Neuronal stem cell (in vitro differentiated cells): ENCODE measurements around the gene CENPQ.

Experiments used
- DNase-seq: peaks from one replicate; pipeline ENCODE4 v3.0.0-alpha.2; 2013; ENCODE audit warnings: low spot score
- H2AFZ ChIP-seq: one replicate; pipeline ENCODE4 v1.6.1; 2013; ENCODE audit warnings: mild to moderate bottlenecking, low read length, inconsistent platforms
- H2AK5ac ChIP-seq: 2 replicates; pipeline ENCODE4 v1.6.1; 2013; ENCODE audit warnings: low read depth, mild to moderate bottlenecking, inconsistent platforms, low read length, moderate library complexity, mixed read lengths
- H2BK120ac ChIP-seq: 2 replicates; pipeline ENCODE4 v1.6.1; 2013; ENCODE audit warnings: low read depth, mild to moderate bottlenecking, inconsistent platforms, low read length, moderate library complexity, mixed read lengths
- H2BK12ac ChIP-seq: one replicate; pipeline ENCODE4 v1.6.1; 2013; ENCODE audit warnings: low read length, inconsistent platforms
- H2BK15ac ChIP-seq: 2 replicates; pipeline ENCODE4 v1.6.1; 2013; ENCODE audit warnings: mild to moderate bottlenecking, low read length, inconsistent platforms, mixed read lengths
- H2BK5ac ChIP-seq: one replicate; pipeline ENCODE4 v1.6.1; 2013; ENCODE audit warnings: inconsistent platforms, mild to moderate bottlenecking, low read length, moderate library complexity
- H3K14ac ChIP-seq: one replicate; pipeline ENCODE4 v1.6.1; 2013; ENCODE audit warnings: low read length, inconsistent platforms
- H3K18ac ChIP-seq: 2 replicates; pipeline ENCODE4 v1.6.1; 2013; ENCODE audit warnings: low read length, inconsistent platforms
- H3K23ac ChIP-seq: 2 replicates; pipeline ENCODE4 v1.6.1; 2013; ENCODE audit warnings: low read depth, mild to moderate bottlenecking, mixed read lengths, low read length, inconsistent platforms; ENCODE audit not compliant: poor library complexity
- H3K27ac ChIP-seq: replicated peaks from 3 replicates; pipeline ENCODE4 v1.5.1; 2013; ENCODE audit warnings: low read length, inconsistent platforms
- H3K27me3 ChIP-seq, 3 experiments: 2 replicates each; pipeline ENCODE4 v1.6.1; 2013; ENCODE audit warnings: low read length in 3 of 3, mild to moderate bottlenecking in 2 of 3, inconsistent platforms in 1 of 3, low read depth in 1 of 3, mixed read lengths in 1 of 3, moderate library complexity in 1 of 3; ENCODE audit not compliant: control insufficient read depth in 3 of 3, insufficient read depth in 3 of 3
- H3K36me3 ChIP-seq, 2 donors: replicated peaks in 1 of 2; 2 replicates each; pipeline ENCODE4 v1.6.1; 2013; ENCODE audit warnings: low read length in 2 of 2; ENCODE audit not compliant: control insufficient read depth in 2 of 2, insufficient read depth in 2 of 2
- H3K4ac ChIP-seq: 2 replicates; pipeline ENCODE4 v1.6.1; 2013; ENCODE audit warnings: inconsistent platforms, mild to moderate bottlenecking, low read length, moderate library complexity
- H3K4me1 ChIP-seq, 2 donors: 1 replicate in 1 of 2; 2 replicates in 1 of 2; pipeline ENCODE4 v1.6.1; 2013; ENCODE audit warnings: low read length in 2 of 2, low read depth in 1 of 2; ENCODE audit not compliant: control insufficient read depth in 2 of 2, insufficient read depth in 1 of 2
- H3K4me2 ChIP-seq: one replicate; pipeline ENCODE4 v1.6.1; 2013; ENCODE audit warnings: mild to moderate bottlenecking, low read length, inconsistent platforms; ENCODE audit not compliant: insufficient read depth, poor library complexity, severe bottlenecking
- H3K4me3 ChIP-seq, 2 donors: 2 replicates each; pipeline ENCODE4 v1.5.1; 2013; ENCODE audit warnings: low read length in 2 of 2, mild to moderate bottlenecking in 2 of 2, inconsistent platforms in 1 of 2, moderate library complexity in 1 of 2
- H3K79me1 ChIP-seq: one replicate; pipeline ENCODE4 v1.6.1; 2013; ENCODE audit warnings: low read depth, mild to moderate bottlenecking, inconsistent platforms, low read length, moderate library complexity
- H3K9ac ChIP-seq: one replicate; pipeline ENCODE4 v1.6.1; 2013; ENCODE audit warnings: mild to moderate bottlenecking, low read depth, low read length, inconsistent platforms; ENCODE audit not compliant: poor library complexity
- H3K9me3 ChIP-seq, 2 donors: replicated peaks in 1 of 2; 2 replicates each; pipeline versions ENCODE3 to v1.6.1; 2013; ENCODE audit warnings: low read length in 2 of 2, mild to moderate bottlenecking in 2 of 2, inconsistent platforms in 1 of 2, low read depth in 1 of 2, mixed read lengths in 1 of 2, moderate library complexity in 1 of 2; ENCODE audit not compliant: control insufficient read depth in 2 of 2, insufficient read depth in 1 of 2
- H4K8ac ChIP-seq: one replicate; pipeline ENCODE4 v1.6.1; 2013; ENCODE audit warnings: low read depth, mild to moderate bottlenecking, inconsistent platforms, low read length, moderate library complexity
- H4K91ac ChIP-seq: one replicate; pipeline ENCODE4 v1.6.1; 2013; ENCODE audit warnings: low read length, low read depth, mild to moderate bottlenecking, inconsistent platforms; ENCODE audit not compliant: poor library complexity
- WGBS, 2 donors: extraction: QIAGEN DNeasy Blood & Tissue Kit; methylation state at CpG; one replicate each; pipeline ENCODE4 v1.1.7; 2013; ENCODE audit warnings: missing lambda C conversion rate in 2 of 2, mixed read lengths in 1 of 2; ENCODE audit not compliant: insufficient read length in 2 of 2, insufficient replicate concordance in 1 of 2; ENCODE audit errors: extremely low coverage in 2 of 2; 5-methylcytosine and 5-hydroxymethylcytosine counted together

The CENPQ gene

DNA sequence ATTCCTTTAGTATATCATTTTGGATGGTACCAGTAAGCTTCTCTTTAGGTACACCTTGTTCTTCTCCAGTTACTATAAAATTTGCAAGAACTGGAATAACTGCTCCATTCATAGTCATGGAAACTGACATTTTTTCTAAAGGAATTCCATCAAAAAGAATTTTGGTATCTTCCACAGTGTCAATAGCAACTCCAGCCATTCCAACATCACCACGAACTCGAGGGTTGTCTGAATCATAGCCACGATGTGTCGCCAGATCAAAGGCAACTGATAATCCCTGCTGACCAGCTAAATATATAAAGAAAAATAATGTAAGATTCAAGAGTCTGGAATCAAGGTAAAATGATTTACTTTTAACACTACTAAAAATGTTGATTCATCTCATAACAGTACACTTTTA, 5.4 kb upstream of the CENPQ start:
- no peak overlapping the region for H3K23ac ChIP-seq
- H2BK15ac ChIP-seq: no peak overlapping the region
- no peak overlapping the region for H3K14ac ChIP-seq
- H2BK120ac ChIP-seq: no peak overlapping the region
- H3K36me3 ChIP-seq: peaks cover 4 to 69% of the 10 kb centered on the region in 2 donors
- H4K8ac ChIP-seq: no peak overlapping the region
- no peak overlapping the region for H3K4me3 ChIP-seq
- no peak overlapping the region for H3K4me2 ChIP-seq
- H4K91ac ChIP-seq: no peak overlapping the region
- no peak overlapping the region for H2AK5ac ChIP-seq
- no peaks in the 10 kb centered on the region for H3K79me1 ChIP-seq
- no peak overlapping the region for H2BK12ac ChIP-seq
- no peaks in the 10 kb centered on the region for H3K4me1 ChIP-seq
- no peak overlapping the region for H2AFZ ChIP-seq
- no peak overlapping the region for H3K9ac ChIP-seq
- no peaks in the 10 kb centered on the region for H3K9me3 ChIP-seq
- H3K27ac ChIP-seq: no peak overlapping the region
- H3K27me3 ChIP-seq: no peaks in the 10 kb centered on the region
- no peak overlapping the region for H2BK5ac ChIP-seq
- no peak for DNase-seq
- no CpG with 5 or more reads among the region's 4 CpGs for WGBS, 2 donors
- no peak overlapping the region for H3K18ac ChIP-seq
- no peak overlapping the region for H3K4ac ChIP-seq

DNA sequence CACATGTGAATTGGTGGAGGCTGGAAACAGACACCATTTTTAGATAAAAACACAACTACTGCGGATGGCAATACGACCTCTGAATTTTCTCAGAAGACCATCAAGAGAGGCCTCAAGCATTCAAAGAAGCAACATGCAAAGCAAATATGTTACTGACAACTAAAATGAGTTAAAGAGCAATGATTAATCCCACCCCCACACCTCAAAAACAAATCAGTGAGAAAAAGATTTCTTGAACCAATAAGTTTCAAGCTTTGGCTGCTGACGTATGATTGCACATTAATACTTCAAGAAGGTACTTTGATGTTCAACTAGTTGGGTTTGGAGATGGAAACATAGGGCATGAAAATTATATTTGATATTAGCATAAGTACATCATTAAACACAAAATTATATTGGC, 1.1 kb upstream of the CENPQ start:
- Histone ChIP-seq H2AFZ (no peak overlapping the region), H3K9me3 (no peaks in the 10 kb centered on the region), H3K4me1 (peaks cover 0 to 3% of the 10 kb centered on the region in 2 donors), H3K4me2 (peak overlapping the region; percentile 58), H3K36me3 (peaks cover 0 to 31% of the 10 kb centered on the region in 2 donors), H3K18ac (no peak overlapping the region), H3K14ac (no peak overlapping the region), H2BK5ac (no peak overlapping the region), H2BK12ac (no peak overlapping the region), H3K9ac (no peak overlapping the region), H3K4ac (no peak overlapping the region), H2BK15ac (no peak overlapping the region), H2BK120ac (no peak overlapping the region), H3K79me1 (peaks cover 4% of the 10 kb centered on the region), H3K27me3 (no peaks in the 10 kb centered on the region), H4K91ac (no peak overlapping the region), H3K23ac (no peak overlapping the region), H2AK5ac (no peak overlapping the region), H3K27ac (no peak overlapping the region), H4K8ac (no peak overlapping the region), H3K4me3 (peak overlapping the region in 1 of 2 donors; percentile 84)
- no peak for DNase-seq
- WGBS, 2 donors: no CpG with 5 or more reads among the region's 3 CpGs

DNA sequence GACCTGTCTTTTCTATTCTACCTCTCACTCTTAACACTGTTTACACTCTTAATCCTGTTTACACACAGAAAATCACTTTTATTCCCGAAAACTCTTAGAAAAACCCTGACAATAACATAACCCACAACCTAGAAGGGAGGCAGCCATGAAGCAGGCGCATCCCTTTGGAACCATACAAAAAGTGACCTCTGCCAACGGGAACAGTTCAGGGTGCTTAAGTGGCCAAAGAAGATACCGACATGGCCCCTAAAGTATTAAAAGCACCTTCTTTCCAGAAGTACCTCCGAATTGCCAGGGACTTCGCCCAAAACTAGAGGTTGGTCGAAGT, 607 bp upstream of the CENPQ start:
- no peak for DNase-seq

DNA sequence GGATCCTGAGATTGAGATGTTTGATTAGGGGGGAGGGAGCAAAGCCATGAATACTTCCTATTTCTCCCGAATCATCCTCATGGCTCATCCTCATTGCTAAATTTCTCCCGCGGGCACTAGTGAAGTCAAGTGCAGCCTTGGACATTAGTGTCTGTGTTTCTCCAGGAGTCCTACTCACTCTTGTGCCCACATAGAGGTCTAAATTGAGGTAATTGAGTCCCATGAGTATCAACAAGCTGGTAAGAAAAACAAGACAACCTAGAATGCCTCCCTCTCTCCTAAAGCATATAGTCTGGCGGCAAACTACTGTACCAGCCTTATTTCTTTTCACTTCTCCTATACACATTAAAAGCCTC, 420 bp downstream of the CENPQ start:
- Histone ChIP-seq H2BK15ac (no peak overlapping the region), H3K4me1 (peaks cover 0 to 3% of the 10 kb centered on the region in 2 donors), H3K36me3 (peaks cover 0 to 18% of the 10 kb centered on the region in 2 donors), H3K4me3 (peak overlapping the region; percentile 82 to 84), H2BK120ac (no peak overlapping the region), H3K9me3 (no peaks in the 10 kb centered on the region), H3K14ac (no peak overlapping the region), H3K9ac (peak overlapping the region; percentile 56), H4K8ac (no peak overlapping the region), H2AFZ (peak overlapping the region; percentile 87), H2BK12ac (no peak overlapping the region), H3K4ac (no peak overlapping the region), H3K23ac (no peak overlapping the region), H3K4me2 (peak overlapping the region; percentile 78), H2AK5ac (no peak overlapping the region), H3K18ac (no peak overlapping the region), H4K91ac (no peak overlapping the region), H3K27ac (no peak overlapping the region), H3K27me3 (no peaks in the 10 kb centered on the region), H3K79me1 (peaks cover 4% of the 10 kb centered on the region), H2BK5ac (no peak overlapping the region)
- no peak for DNase-seq
- WGBS, 2 donors: no CpG with 5 or more reads among the region's 4 CpGs

More for the DNA sequence above, 607 bp upstream of the CENPQ start:
- peaks cover 4% of the 10 kb centered on the region for H3K79me1 ChIP-seq
- no peak overlapping the region for H2BK5ac ChIP-seq
- no peak overlapping the region for H3K23ac ChIP-seq
- WGBS, 2 donors: no CpG with 5 or more reads among the region's 7 CpGs
- no peak overlapping the region for H2AK5ac ChIP-seq
- peak overlapping the region; percentile 87 for H2AFZ ChIP-seq
- peaks cover 0 to 3% of the 10 kb centered on the region in 2 donors for H3K4me1 ChIP-seq
- peak overlapping the region; percentile 82 to 84 for H3K4me3 ChIP-seq
- H3K4ac ChIP-seq: no peak overlapping the region
- H3K27me3 ChIP-seq: no peaks in the 10 kb centered on the region
- no peak overlapping the region for H3K27ac ChIP-seq
- H3K36me3 ChIP-seq: peaks cover 0 to 28% of the 10 kb centered on the region in 2 donors
- no peaks in the 10 kb centered on the region for H3K9me3 ChIP-seq
- H2BK120ac ChIP-seq: no peak overlapping the region
- H3K9ac ChIP-seq: peak overlapping the region; percentile 65
- H3K4me2 ChIP-seq: peak overlapping the region; percentile 58
- H4K91ac ChIP-seq: no peak overlapping the region
- no peak overlapping the region for H3K18ac ChIP-seq
- no peak overlapping the region for H4K8ac ChIP-seq
- H3K14ac ChIP-seq: no peak overlapping the region
- H2BK15ac ChIP-seq: no peak overlapping the region
- no peak overlapping the region for H2BK12ac ChIP-seq
